A673 (cell line): ENCODE measurements around the gene ZMYND8.

Experiments
- CTCF ChIP-seq: fragments of 300-800, 200-600 bp; sonication (generic); conservative IDR thresholded peaks from 2 replicates; pipeline ENCODE4 v1.5.1; 2017; ENCODE audit warnings: low read depth, mild to moderate bottlenecking, antibody characterized with exemption, low read length, moderate library complexity, mixed read lengths
- EZH2 ChIP-seq: fragments of 200-600 bp; sonication (generic); IDR thresholded peaks from 2 replicates; pipeline ENCODE4 v1.6.1; 2017; ENCODE audit warnings: borderline replicate concordance, low read depth, mild to moderate bottlenecking, mixed read lengths, antibody characterized with exemption, low read length; ENCODE audit not compliant: poor library complexity, severe bottlenecking

- TF ChIP-seq CTCF (no peak), EZH2 (no peak)
Observed at GRCh38 chr20:47243532-47244305, 112.8 kb downstream of the ZMYND8 start.
